Chondrocyte (in vitro differentiated cells): ENCODE measurements around the gene MPL. TPM values are rescaled to one million over a fixed set of nuclear protein-coding genes. Genes with fewer than 3 reads are reported as not detected.

ENCODE experiments used
- DNase-seq: peaks from one replicate; pipeline ENCODE4 v3.0.0; 2021; ENCODE audit warnings: mixed read lengths, low spot score
- H3K27ac Mint-ChIP-seq: one replicate; pipeline ENCODE4 v1.8.0; 2021; ENCODE audit warnings: mild to moderate bottlenecking, moderate library complexity, mixed read lengths; ENCODE audit not compliant: unreplicated experiment
- H3K27me3 Mint-ChIP-seq: 2 replicates; pipeline ENCODE4 v1.8.0; 2021; ENCODE audit warnings: low read depth, mixed read lengths
- H3K36me3 Mint-ChIP-seq: 2 replicates; pipeline ENCODE4 v1.8.0; 2021; ENCODE audit warnings: low read depth, mixed read lengths
- H3K4me1 Mint-ChIP-seq: 2 replicates; pipeline ENCODE4 v1.8.0; 2021; ENCODE audit warnings: low read depth, mild to moderate bottlenecking, mixed read lengths
- H3K4me3 Mint-ChIP-seq: one replicate; pipeline ENCODE4 v1.8.0; 2021; ENCODE audit warnings: mild to moderate bottlenecking, moderate library complexity, mixed read lengths; ENCODE audit not compliant: unreplicated experiment
- H3K9me3 Mint-ChIP-seq: 2 replicates; pipeline ENCODE4 v1.8.0; 2021; ENCODE audit warnings: low read depth, mixed read lengths
- microRNA-seq: library from miRNA; unstranded; fragments of <30 nt; microRNA quantifications from one replicate; pipeline ENCODE4 v1.2.0, GENCODE V29; 2020; ENCODE audit warnings: borderline number of aligned reads
- total RNA-seq: library from RNA; stranded (reverse); gene quantifications from 3 replicates; pipeline ENCODE4 v1.2.1, GENCODE V29; 2021
- TF ChIP-seq, protein P1 (sequence below): fragments of 200-600 bp; sonication (generic); IDR thresholded peaks from 2 replicates; pipeline ENCODE4 v1.5.0; 2021; ENCODE audit warnings: antibody characterized with exemption, mild to moderate bottlenecking, moderate library complexity

MPL gene
- total RNA-seq, 1 donor from 2014 or later, result not detected

DNA sequence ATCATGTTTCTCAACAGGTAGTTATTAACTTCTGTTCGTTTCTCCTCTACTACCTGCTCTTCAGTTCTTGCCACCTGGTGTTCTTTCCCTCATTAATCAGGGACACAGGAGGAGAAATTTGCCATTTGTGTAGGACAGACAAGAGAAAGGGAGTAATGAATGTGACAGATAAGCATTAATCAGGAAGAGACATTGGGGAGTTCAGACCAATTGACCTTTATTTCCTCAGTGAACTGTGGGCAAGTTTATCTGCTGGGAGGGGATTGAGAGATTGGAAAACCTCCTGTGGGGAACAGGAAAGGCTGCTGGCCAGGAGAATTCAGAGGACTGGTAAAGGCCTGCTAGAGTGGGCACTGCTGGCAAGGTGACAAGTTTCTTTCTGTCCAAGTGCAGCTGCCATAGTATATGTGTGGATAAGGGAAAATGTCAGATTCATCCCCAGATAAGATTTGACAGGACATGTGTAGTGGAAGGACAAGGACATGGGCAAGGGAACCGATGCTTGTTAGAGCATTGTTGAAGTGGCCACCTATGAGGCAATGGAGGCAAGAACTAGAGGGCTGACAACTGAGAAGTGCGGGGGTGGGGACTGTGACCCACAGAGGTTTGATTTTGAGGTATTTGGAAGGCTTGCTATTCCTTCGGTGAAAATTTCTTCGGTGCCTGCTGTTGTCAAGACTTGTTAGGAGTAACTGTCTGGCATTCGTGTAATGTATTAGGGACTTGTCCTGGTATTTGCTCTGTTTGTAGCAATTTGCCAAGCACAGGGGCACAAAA is 64.7 kb downstream of the MPL start:
- Mint-ChIP-seq H3K4me3 (no peak overlapping the region), H3K27me3 (no peaks in the 10 kb centered on the region), H3K27ac (no peak overlapping the region), H3K36me3 (peaks cover 29% of the 10 kb centered on the region), H3K4me1 (no peaks in the 10 kb centered on the region), H3K9me3 (no peaks in the 10 kb centered on the region)
- TF ChIP-seq, protein P1, sequence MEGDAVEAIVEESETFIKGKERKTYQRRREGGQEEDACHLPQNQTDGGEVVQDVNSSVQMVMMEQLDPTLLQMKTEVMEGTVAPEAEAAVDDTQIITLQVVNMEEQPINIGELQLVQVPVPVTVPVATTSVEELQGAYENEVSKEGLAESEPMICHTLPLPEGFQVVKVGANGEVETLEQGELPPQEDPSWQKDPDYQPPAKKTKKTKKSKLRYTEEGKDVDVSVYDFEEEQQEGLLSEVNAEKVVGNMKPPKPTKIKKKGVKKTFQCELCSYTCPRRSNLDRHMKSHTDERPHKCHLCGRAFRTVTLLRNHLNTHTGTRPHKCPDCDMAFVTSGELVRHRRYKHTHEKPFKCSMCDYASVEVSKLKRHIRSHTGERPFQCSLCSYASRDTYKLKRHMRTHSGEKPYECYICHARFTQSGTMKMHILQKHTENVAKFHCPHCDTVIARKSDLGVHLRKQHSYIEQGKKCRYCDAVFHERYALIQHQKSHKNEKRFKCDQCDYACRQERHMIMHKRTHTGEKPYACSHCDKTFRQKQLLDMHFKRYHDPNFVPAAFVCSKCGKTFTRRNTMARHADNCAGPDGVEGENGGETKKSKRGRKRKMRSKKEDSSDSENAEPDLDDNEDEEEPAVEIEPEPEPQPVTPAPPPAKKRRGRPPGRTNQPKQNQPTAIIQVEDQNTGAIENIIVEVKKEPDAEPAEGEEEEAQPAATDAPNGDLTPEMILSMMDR, result no peak
- no peak for DNase-seq

Small RNAs within 50 kb of the gene (microRNA-seq; reads per million reads assigned to microRNA genes)
- gene MIR6734, result 5.0 reads per million

Other genes starting within 250 kb of the MPL start
- 34.5 to 40.7 TPM (median 36.1 TPM) in 3 replicates for gene EBNA1BP2, start 165.5 kb upstream of the MPL start, total RNA-seq
- gene CFAP57, start 165.5 kb upstream of the MPL start, total RNA-seq, result 0.10 to 0.19 TPM (median 0.15 TPM) in 3 replicates
- gene TMEM125, start 67.8 kb upstream of the MPL start, total RNA-seq, result not detected in 3 replicates
- not detected in 3 replicates for gene C1orf210, start 52.2 kb upstream of the MPL start, total RNA-seq
- not detected in 3 replicates for gene TIE1, start 36.8 kb upstream of the MPL start, total RNA-seq
- gene CDC20, start 21.2 kb downstream of the MPL start, total RNA-seq, result 14.4 to 16.9 TPM (median 14.5 TPM) in 3 replicates
- gene ELOVL1, start 30.2 kb downstream of the MPL start, total RNA-seq, result 78.9 to 103 TPM (median 101 TPM) in 3 replicates
- 48.3 to 48.6 TPM (median 48.4 TPM) in 3 replicates for gene MED8, start 52.0 kb downstream of the MPL start, total RNA-seq
- 29.3 to 64.0 TPM (median 33.6 TPM) in 3 replicates for gene SZT2, start 52.1 kb downstream of the MPL start, total RNA-seq
- 27.7 to 29.9 TPM (median 28.6 TPM) in 3 replicates for gene HYI, start 116.1 kb downstream of the MPL start, total RNA-seq
- 54.6 to 66.7 TPM (median 62.0 TPM) in 3 replicates for gene PTPRF, start 193.1 kb downstream of the MPL start, total RNA-seq